Measurements from ENCODE around the gene USP24. TPM values are rescaled to one million over a fixed set of nuclear protein-coding genes. Genes with fewer than 3 reads are reported as not detected.

The USP24 gene
- total and polyA plus RNA-seq, 2 donors (not counting 1 experiment from before 2014, with no cell fraction given) = 18.9 to 152 TPM

DNA sequence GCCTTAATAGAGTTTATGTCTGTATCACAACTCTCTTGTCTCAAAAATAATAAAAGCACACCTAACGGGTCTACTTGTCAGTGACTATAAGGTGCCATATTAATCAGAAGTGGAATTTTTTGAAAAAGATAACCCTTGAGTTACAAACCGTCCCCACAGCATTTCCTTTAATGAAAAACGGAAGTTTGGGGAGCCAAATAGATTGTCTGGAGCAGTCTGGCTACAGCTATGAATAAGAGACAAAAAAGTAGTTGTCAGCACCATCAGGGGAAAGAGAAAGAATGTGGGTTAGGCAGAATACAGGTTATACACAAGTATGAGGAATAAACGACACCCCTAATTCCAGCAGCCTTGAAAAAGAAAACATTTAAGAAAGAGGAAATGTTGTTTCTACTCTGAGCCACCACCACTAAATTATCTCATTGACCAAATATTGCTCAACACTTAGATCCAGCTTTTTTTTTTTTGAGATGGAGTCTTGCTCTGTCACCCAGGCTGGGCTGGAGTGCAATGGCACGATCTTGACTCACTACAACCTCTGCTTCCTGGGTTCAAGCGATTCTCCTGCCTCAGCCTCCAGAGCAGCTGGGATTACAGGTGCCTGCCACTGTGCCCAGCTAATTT, 29.4 kb upstream of the USP24 start:
- Histone ChIP-seq H3K4me1 (ENCODE audit: control insufficient read depth in 2 of 2, insufficient read depth in 2 of 2, low read length in 2 of 2) (peaks cover 7 to 8% of the 10 kb centered on the region in 2 donors), H3K4me2 (replicated peaks; ENCODE audit: low read depth, low read length, poor library complexity, severe bottlenecking) (no peak overlapping the region), H3K27ac (ENCODE audit: low read length in 2 of 2) (no peak overlapping the region), H2AFZ (ENCODE audit: insufficient read depth, low read depth, low read length, poor library complexity, severe bottlenecking) (peak overlapping the region; percentile 38), H3K9ac (ENCODE audit: low read length) (no peak overlapping the region), H3K4me3 (ENCODE audit: control extremely low read depth in 1 of 5, extremely low read depth in 1 of 5, insufficient read depth in 1 of 5, low read depth in 2 of 5, low read length in 4 of 5) (no peak overlapping the region), H3K9me3 (ENCODE audit: control extremely low read depth in 1 of 3, control insufficient read depth in 2 of 3, insufficient read depth in 1 of 3, low read length in 2 of 3) (no peaks in the 10 kb centered on the region), H3K27me3 (replicated peaks in 1 of 4; ENCODE audit: control extremely low read depth in 1 of 4, control insufficient read depth in 3 of 4, insufficient read depth in 4 of 4, low read length in 3 of 4) (no peaks in the 10 kb centered on the region), H3K36me3 (replicated peaks in 1 of 2; ENCODE audit: control extremely low read depth in 1 of 2, control insufficient read depth in 1 of 2, extremely low read depth in 1 of 2, insufficient read depth in 2 of 2, low read length in 1 of 2) (no peaks in the 10 kb centered on the region), H4K20me1 (ENCODE audit: control insufficient read depth, insufficient read depth, low read length, poor library complexity, severe bottlenecking) (no peaks in the 10 kb centered on the region), H3K79me2 (ENCODE audit: control insufficient read depth, insufficient read depth, low read length) (no peaks in the 10 kb centered on the region)
- DNase-seq (no peak), ATAC-seq (ENCODE audit: low read depth) (no peak)
- WGBS (ENCODE audit: insufficient coverage) = no CpG with 5 or more reads among the region's 6 CpGs
- intact Hi-C loops (cut with micrococcal nuclease) = no loop called here
- peaks cover 17% of the 10 kb centered on the region for H3K4me1 Mint-ChIP-seq
- no peaks in the 10 kb centered on the region for H3K27me3 Mint-ChIP-seq
- no peak overlapping the region for H3K4me3 Mint-ChIP-seq
- no peak overlapping the region for H3K27ac Mint-ChIP-seq
- CTCF ChIA-PET = no interaction called here
- TF ChIP-seq, protein P1, sequence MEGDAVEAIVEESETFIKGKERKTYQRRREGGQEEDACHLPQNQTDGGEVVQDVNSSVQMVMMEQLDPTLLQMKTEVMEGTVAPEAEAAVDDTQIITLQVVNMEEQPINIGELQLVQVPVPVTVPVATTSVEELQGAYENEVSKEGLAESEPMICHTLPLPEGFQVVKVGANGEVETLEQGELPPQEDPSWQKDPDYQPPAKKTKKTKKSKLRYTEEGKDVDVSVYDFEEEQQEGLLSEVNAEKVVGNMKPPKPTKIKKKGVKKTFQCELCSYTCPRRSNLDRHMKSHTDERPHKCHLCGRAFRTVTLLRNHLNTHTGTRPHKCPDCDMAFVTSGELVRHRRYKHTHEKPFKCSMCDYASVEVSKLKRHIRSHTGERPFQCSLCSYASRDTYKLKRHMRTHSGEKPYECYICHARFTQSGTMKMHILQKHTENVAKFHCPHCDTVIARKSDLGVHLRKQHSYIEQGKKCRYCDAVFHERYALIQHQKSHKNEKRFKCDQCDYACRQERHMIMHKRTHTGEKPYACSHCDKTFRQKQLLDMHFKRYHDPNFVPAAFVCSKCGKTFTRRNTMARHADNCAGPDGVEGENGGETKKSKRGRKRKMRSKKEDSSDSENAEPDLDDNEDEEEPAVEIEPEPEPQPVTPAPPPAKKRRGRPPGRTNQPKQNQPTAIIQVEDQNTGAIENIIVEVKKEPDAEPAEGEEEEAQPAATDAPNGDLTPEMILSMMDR (IDR thresholded peaks at IDR 0.05) = no peak
- no peak for TF ChIP-seq EZH2 (IDR thresholded peaks at IDR 0.05; ENCODE audit: borderline replicate concordance, insufficient read depth, low read depth, low read length, poor library complexity, severe bottlenecking)
- no peaks in the 10 kb centered on the region for H3K9me3 Mint-ChIP-seq (ENCODE audit: insufficient read depth)
- POLR2A ChIA-PET = no interaction called here

DNA sequence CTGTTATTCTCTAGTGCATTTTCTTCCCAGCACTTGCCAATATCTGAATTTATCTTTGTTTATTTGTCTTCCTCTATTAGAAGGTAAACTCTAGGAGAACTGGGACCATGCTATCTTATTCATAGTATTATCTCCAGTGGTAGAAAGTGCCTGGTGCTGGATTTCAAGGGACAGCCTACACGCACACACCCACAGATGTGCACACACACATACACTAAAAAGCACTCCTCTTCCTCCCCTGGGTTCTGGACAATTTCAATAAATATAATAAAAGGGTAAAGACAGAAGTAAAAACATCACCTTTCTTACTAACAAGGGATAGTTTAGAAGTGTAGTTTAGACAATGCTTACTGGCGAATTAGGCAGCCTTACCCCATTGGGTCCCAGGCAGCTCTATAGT, 28.5 kb upstream of the USP24 start:
- H3K27me3 ChIP-seq (replicated peaks in 1 of 4; ENCODE audit: control extremely low read depth in 1 of 4, control insufficient read depth in 3 of 4, insufficient read depth in 4 of 4, low read length in 3 of 4) = no peaks in the 10 kb centered on the region
- H3K4me3 ChIP-seq (ENCODE audit: control extremely low read depth in 1 of 5, extremely low read depth in 1 of 5, insufficient read depth in 1 of 5, low read depth in 2 of 5, low read length in 4 of 5) = no peak overlapping the region
- WGBS (ENCODE audit: insufficient coverage) = no CpG with 5 or more reads among the region's 2 CpGs
- DNase-seq = no peak
- H3K36me3 ChIP-seq (replicated peaks in 1 of 2; ENCODE audit: control extremely low read depth in 1 of 2, control insufficient read depth in 1 of 2, extremely low read depth in 1 of 2, insufficient read depth in 2 of 2, low read length in 1 of 2) = no peaks in the 10 kb centered on the region
- Mint-ChIP-seq H3K27me3 (no peaks in the 10 kb centered on the region), H3K9me3 (ENCODE audit: insufficient read depth) (no peaks in the 10 kb centered on the region), H3K4me3 (no peak overlapping the region), H3K27ac (no peak overlapping the region), H3K4me1 (peaks cover 17% of the 10 kb centered on the region)
- no peak for TF ChIP-seq EZH2 (IDR thresholded peaks at IDR 0.05; ENCODE audit: borderline replicate concordance, insufficient read depth, low read depth, low read length, poor library complexity, severe bottlenecking)
- TF ChIP-seq, protein P1 (IDR thresholded peaks at IDR 0.05) = no peak
- POLR2A ChIA-PET = no interaction called here
- H3K4me1 ChIP-seq (ENCODE audit: control insufficient read depth in 2 of 2, insufficient read depth in 2 of 2, low read length in 2 of 2) = peaks cover 7 to 8% of the 10 kb centered on the region in 2 donors
- H2AFZ ChIP-seq (ENCODE audit: insufficient read depth, low read depth, low read length, poor library complexity, severe bottlenecking) = no peak overlapping the region
- H3K4me2 ChIP-seq (replicated peaks; ENCODE audit: low read depth, low read length, poor library complexity, severe bottlenecking) = no peak overlapping the region
- no peaks in the 10 kb centered on the region for H4K20me1 ChIP-seq (ENCODE audit: control insufficient read depth, insufficient read depth, low read length, poor library complexity, severe bottlenecking)
- H3K79me2 ChIP-seq (ENCODE audit: control insufficient read depth, insufficient read depth, low read length) = no peaks in the 10 kb centered on the region
- CTCF ChIA-PET = interaction anchor here (0.8 to 1.9 kb wide), 2 partner anchors 34 to 100 kb away, joined by 5 read pairs; no protein-coding TSS in a partner anchor
- H3K9me3 ChIP-seq (ENCODE audit: control extremely low read depth in 1 of 3, control insufficient read depth in 2 of 3, insufficient read depth in 1 of 3, low read length in 2 of 3) = no peaks in the 10 kb centered on the region
- intact Hi-C loops (cut with micrococcal nuclease) = no loop called here
- H3K9ac ChIP-seq (ENCODE audit: low read length) = no peak overlapping the region
- no peak for ATAC-seq (ENCODE audit: low read depth)
- H3K27ac ChIP-seq (ENCODE audit: low read length in 2 of 2) = no peak overlapping the region

Measured in B cell (primary cell).